Measurements from ENCODE around the gene DNAI2.

Gene DNAI2

GRCh38 chr17:74233937-74234336 lies 40.1 kb upstream of the DNAI2 start:
- DNase-seq (ENCODE audit: insufficient read length, low spot score) (no peak), FAIRE-seq (no peak)
- TF ChIP-seq SPI1 (IDR thresholded peaks at IDR 0.05; ENCODE audit: low read depth, low read length) (no peak), POLR2A (IDR thresholded peaks at IDR 0.05; ENCODE audit: low read depth, low read length) (no peak), POU2F2 (IDR thresholded peaks at IDR 0.05; ENCODE audit: low read depth, low read length) (no peak), PAX5 (IDR thresholded peaks at IDR 0.05; ENCODE audit: insufficient read depth, low read length, severe bottlenecking) (peak; percentile 45), TAF1 (IDR thresholded peaks at IDR 0.05; ENCODE audit: low read depth, low read length) (no peak)

DNA sequence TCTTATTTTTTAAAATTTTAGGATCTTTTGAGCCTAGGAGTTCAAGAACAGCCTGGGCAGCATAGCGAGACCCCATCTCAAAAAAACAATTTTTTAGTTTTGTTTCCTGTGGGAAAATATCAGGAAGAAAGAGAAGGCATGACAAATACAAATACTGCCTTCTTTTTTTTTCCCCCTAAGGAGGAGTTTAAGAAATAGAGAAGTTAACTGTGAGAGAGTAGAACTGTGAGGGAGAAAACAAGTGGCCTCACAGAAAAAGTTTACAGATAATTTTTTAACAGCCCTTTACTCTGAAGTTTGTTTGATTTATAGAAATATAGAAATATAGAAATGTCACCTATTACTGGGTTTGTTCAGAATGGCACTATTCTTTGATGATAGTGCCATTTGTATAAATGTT lies 39.5 kb upstream of the DNAI2 start:
- FAIRE-seq (no peak), DNase-seq (ENCODE audit: insufficient read length, low spot score) (no peak)
- no peak for TF ChIP-seq TAF1 (IDR thresholded peaks at IDR 0.05; ENCODE audit: low read depth, low read length)
- no peak for TF ChIP-seq PAX5 (IDR thresholded peaks at IDR 0.05; ENCODE audit: insufficient read depth, low read length, severe bottlenecking)
- no peak for TF ChIP-seq POLR2AphosphoS5 (IDR thresholded peaks at IDR 0.05; ENCODE audit: low read depth, low read length)
- no peak for TF ChIP-seq POU2F2 (IDR thresholded peaks at IDR 0.05; ENCODE audit: low read depth, low read length)
- no peak for TF ChIP-seq POLR2A (IDR thresholded peaks at IDR 0.05; ENCODE audit: low read depth, low read length)
- TF ChIP-seq SPI1 (IDR thresholded peaks at IDR 0.05; ENCODE audit: low read depth, low read length), result no peak

DNA sequence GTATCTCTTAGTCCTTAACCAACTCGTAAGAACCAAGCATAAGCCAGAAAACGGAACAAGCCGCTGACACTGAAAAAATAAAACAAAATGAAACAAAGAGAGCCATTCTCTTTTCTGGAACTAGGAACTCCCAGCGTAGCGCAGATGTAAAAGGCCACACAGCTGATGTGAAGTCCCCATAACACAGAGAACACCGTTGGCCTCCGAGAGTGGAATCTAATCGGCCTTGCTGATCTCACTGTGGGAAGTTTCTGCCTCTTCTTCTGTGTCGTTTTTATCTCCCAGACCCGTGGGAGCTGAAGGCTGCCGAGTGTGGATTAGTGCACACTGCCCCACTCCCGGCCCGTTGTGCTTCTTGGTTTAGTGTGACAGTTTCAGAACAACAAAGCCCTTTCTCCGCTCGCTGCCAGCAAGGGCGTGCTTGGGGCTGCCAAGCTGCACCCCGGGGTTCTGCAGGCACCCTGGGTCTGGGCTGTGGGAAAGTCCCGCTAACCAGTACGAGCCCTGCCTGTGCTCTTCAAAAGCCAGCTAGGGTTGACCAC lies 38.9 kb upstream of the DNAI2 start:
- DNase-seq (ENCODE audit: insufficient read length, low spot score) (no peak), FAIRE-seq (peak; percentile 66)
- TF ChIP-seq POU2F2 (IDR thresholded peaks at IDR 0.05; ENCODE audit: low read depth, low read length), result no peak
- TF ChIP-seq POLR2AphosphoS5 (IDR thresholded peaks at IDR 0.05; ENCODE audit: low read depth, low read length), result no peak
- no peak for TF ChIP-seq SPI1 (IDR thresholded peaks at IDR 0.05; ENCODE audit: low read depth, low read length)
- TF ChIP-seq PAX5 (IDR thresholded peaks at IDR 0.05; ENCODE audit: insufficient read depth, low read length, severe bottlenecking), result no peak
- TF ChIP-seq TAF1 (IDR thresholded peaks at IDR 0.05; ENCODE audit: low read depth, low read length), result no peak

- TF ChIP-seq PAX5 (IDR thresholded peaks at IDR 0.05; ENCODE audit: insufficient read depth, low read length, severe bottlenecking) (no peak), POLR2A (IDR thresholded peaks at IDR 0.05; ENCODE audit: low read depth, low read length) (no peak), POU2F2 (IDR thresholded peaks at IDR 0.05; ENCODE audit: low read depth, low read length) (no peak), SPI1 (IDR thresholded peaks at IDR 0.05; ENCODE audit: low read depth, low read length) (no peak), TAF1 (IDR thresholded peaks at IDR 0.05; ENCODE audit: low read depth, low read length) (no peak), POLR2AphosphoS5 (IDR thresholded peaks at IDR 0.05; ENCODE audit: low read depth, low read length) (no peak)
- FAIRE-seq, result no peak
- DNase-seq (ENCODE audit: insufficient read length, low spot score), result no peak
Measured at GRCh38 chr17:74235911-74236371, 38.1 kb upstream of the DNAI2 start.

DNA sequence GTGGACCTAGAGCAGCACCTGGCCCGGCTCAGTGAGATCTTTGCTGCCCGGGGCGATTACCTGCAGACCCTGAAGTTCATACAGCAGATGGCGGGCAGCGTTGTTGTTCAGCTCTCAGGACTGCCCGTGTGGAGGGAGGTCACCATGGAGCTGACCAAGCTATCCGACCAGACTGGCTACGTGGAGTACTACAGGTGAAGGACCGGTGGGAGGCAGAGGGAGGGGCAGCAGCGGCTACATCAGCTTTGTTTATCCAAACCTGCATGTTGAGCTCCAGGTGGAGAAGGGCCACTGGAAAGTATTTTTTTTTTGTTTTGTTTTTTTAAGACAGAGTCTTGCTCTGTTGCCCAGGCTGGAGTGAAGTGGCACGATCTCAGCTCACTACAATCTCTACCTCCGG lies 36.7 kb upstream of the DNAI2 start:
- TF ChIP-seq POLR2AphosphoS5 (IDR thresholded peaks at IDR 0.05; ENCODE audit: low read depth, low read length), result no peak
- no peak for TF ChIP-seq PAX5 (IDR thresholded peaks at IDR 0.05; ENCODE audit: insufficient read depth, low read length, severe bottlenecking)
- no peak for TF ChIP-seq POU2F2 (IDR thresholded peaks at IDR 0.05; ENCODE audit: low read depth, low read length)
- no peak for TF ChIP-seq SPI1 (IDR thresholded peaks at IDR 0.05; ENCODE audit: low read depth, low read length)
- TF ChIP-seq TAF1 (IDR thresholded peaks at IDR 0.05; ENCODE audit: low read depth, low read length), result no peak
- TF ChIP-seq POLR2A (IDR thresholded peaks at IDR 0.05; ENCODE audit: low read depth, low read length), result no peak
- DNase-seq (ENCODE audit: insufficient read length, low spot score), result no peak
- no peak for FAIRE-seq

GRCh38 chr17:74239172-74239571 lies 34.9 kb upstream of the DNAI2 start:
- no peak for FAIRE-seq
- TF ChIP-seq TAF1 (IDR thresholded peaks at IDR 0.05; ENCODE audit: low read depth, low read length) (no peak), SPI1 (IDR thresholded peaks at IDR 0.05; ENCODE audit: low read depth, low read length) (no peak), POU2F2 (IDR thresholded peaks at IDR 0.05; ENCODE audit: low read depth, low read length) (no peak), PAX5 (IDR thresholded peaks at IDR 0.05; ENCODE audit: insufficient read depth, low read length, severe bottlenecking) (no peak), POLR2AphosphoS5 (IDR thresholded peaks at IDR 0.05; ENCODE audit: low read depth, low read length) (no peak), POLR2A (IDR thresholded peaks at IDR 0.05; ENCODE audit: low read depth, low read length) (no peak)
- DNase-seq (ENCODE audit: insufficient read length, low spot score), result no peak

GRCh38 chr17:74240618-74241205 lies 33.3 kb upstream of the DNAI2 start:
- no peak for FAIRE-seq
- no peak for DNase-seq (ENCODE audit: insufficient read length, low spot score)
- TF ChIP-seq SPI1 (IDR thresholded peaks at IDR 0.05; ENCODE audit: low read depth, low read length) (no peak), PAX5 (IDR thresholded peaks at IDR 0.05; ENCODE audit: insufficient read depth, low read length, severe bottlenecking) (no peak)

- DNase-seq (ENCODE audit: insufficient read length, low spot score) (no peak), FAIRE-seq (no peak)
Measured at GRCh38 chr17:74241431-74241830, 32.6 kb upstream of the DNAI2 start.

GRCh38 chr17:74241847-74242246 lies 32.2 kb upstream of the DNAI2 start:
- no peak for DNase-seq (ENCODE audit: insufficient read length, low spot score)
- no peak for FAIRE-seq
- TF ChIP-seq POLR2AphosphoS5 (IDR thresholded peaks at IDR 0.05; ENCODE audit: low read depth, low read length) (no peak), POLR2A (IDR thresholded peaks at IDR 0.05; ENCODE audit: low read depth, low read length) (no peak), PAX5 (IDR thresholded peaks at IDR 0.05; ENCODE audit: insufficient read depth, low read length, severe bottlenecking) (no peak), POU2F2 (IDR thresholded peaks at IDR 0.05; ENCODE audit: low read depth, low read length) (no peak), TAF1 (IDR thresholded peaks at IDR 0.05; ENCODE audit: low read depth, low read length) (no peak), SPI1 (IDR thresholded peaks at IDR 0.05; ENCODE audit: low read depth, low read length) (no peak)

More at GRCh38 chr17:74241431-74241830, 32.6 kb upstream of the DNAI2 start:
- TF ChIP-seq TAF1 (IDR thresholded peaks at IDR 0.05; ENCODE audit: low read depth, low read length), result no peak
- TF ChIP-seq PAX5 (IDR thresholded peaks at IDR 0.05; ENCODE audit: insufficient read depth, low read length, severe bottlenecking), result no peak
- no peak for TF ChIP-seq POLR2AphosphoS5 (IDR thresholded peaks at IDR 0.05; ENCODE audit: low read depth, low read length)
- TF ChIP-seq POLR2A (IDR thresholded peaks at IDR 0.05; ENCODE audit: low read depth, low read length), result no peak
